WTC11 (cell line): ENCODE results near the gene BRI3.

Experiments used
- ESRRA ChIP-seq: sonication (generic); formaldehyde crosslinking; IDR thresholded peaks from 2 replicates; pipeline ENCODE4 v1.8.1; 2022; ENCODE audit warnings: mild to moderate bottlenecking, missing genetic modification reagents, borderline replicate concordance
- MAX ChIP-seq: sonication (generic); formaldehyde crosslinking; IDR thresholded peaks from 2 replicates; pipeline ENCODE4 v1.8.0; 2022; ENCODE audit warnings: mild to moderate bottlenecking, missing genetic modification reagents
- ZBTB21 ChIP-seq: sonication (generic); formaldehyde crosslinking; IDR thresholded peaks from 2 replicates; pipeline ENCODE4 v1.8.1; 2023; ENCODE audit warnings: mild to moderate bottlenecking, missing genetic modification reagents, borderline replicate concordance
- ZNF263 ChIP-seq: sonication (generic); formaldehyde crosslinking; IDR thresholded peaks from 2 replicates; pipeline ENCODE4 v1.8.1; 2022; ENCODE audit warnings: low read depth, mild to moderate bottlenecking, moderate library complexity, missing genetic modification reagents
- TF ChIP-seq, protein P1 (sequence below): fragments of 200-600 bp; IDR thresholded peaks from 2 replicates; pipeline ENCODE4 v1.8.0; 2022; ENCODE audit warnings: antibody characterized with exemption
- TF ChIP-seq, protein P2 (sequence below): sonication (generic); formaldehyde crosslinking; IDR thresholded peaks from 2 replicates; pipeline ENCODE4 v1.8.1; 2022; ENCODE audit warnings: mild to moderate bottlenecking, moderate library complexity, missing genetic modification reagents
- TF ChIP-seq, protein P3 (sequence below): sonication (generic); formaldehyde crosslinking; conservative IDR thresholded peaks from 2 replicates; pipeline ENCODE4 v1.8.1; 2022; ENCODE audit warnings: mild to moderate bottlenecking, missing genetic modification reagents

GRCh38 chr7:98235901-98236300, 45.6 kb upstream of the BRI3 start:
- TF ChIP-seq ZNF263 (CRISPR knock-in tag), result no peak
- no peak for TF ChIP-seq ZBTB21 (CRISPR knock-in tag)
- TF ChIP-seq, protein P1, sequence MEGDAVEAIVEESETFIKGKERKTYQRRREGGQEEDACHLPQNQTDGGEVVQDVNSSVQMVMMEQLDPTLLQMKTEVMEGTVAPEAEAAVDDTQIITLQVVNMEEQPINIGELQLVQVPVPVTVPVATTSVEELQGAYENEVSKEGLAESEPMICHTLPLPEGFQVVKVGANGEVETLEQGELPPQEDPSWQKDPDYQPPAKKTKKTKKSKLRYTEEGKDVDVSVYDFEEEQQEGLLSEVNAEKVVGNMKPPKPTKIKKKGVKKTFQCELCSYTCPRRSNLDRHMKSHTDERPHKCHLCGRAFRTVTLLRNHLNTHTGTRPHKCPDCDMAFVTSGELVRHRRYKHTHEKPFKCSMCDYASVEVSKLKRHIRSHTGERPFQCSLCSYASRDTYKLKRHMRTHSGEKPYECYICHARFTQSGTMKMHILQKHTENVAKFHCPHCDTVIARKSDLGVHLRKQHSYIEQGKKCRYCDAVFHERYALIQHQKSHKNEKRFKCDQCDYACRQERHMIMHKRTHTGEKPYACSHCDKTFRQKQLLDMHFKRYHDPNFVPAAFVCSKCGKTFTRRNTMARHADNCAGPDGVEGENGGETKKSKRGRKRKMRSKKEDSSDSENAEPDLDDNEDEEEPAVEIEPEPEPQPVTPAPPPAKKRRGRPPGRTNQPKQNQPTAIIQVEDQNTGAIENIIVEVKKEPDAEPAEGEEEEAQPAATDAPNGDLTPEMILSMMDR, result no peak
- TF ChIP-seq, protein P2, sequence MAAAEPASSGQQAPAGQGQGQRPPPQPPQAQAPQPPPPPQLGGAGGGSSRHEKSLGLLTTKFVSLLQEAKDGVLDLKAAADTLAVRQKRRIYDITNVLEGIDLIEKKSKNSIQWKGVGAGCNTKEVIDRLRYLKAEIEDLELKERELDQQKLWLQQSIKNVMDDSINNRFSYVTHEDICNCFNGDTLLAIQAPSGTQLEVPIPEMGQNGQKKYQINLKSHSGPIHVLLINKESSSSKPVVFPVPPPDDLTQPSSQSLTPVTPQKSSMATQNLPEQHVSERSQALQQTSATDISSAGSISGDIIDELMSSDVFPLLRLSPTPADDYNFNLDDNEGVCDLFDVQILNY, result no peak
- TF ChIP-seq, protein P3, sequence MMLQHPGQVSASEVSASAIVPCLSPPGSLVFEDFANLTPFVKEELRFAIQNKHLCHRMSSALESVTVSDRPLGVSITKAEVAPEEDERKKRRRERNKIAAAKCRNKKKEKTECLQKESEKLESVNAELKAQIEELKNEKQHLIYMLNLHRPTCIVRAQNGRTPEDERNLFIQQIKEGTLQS (CRISPR knock-in tag), result no peak
- TF ChIP-seq MAX (CRISPR knock-in tag), result no peak
- TF ChIP-seq ESRRA (CRISPR knock-in tag), result no peak
